ENCODE measurements around the gene PEX11B.

Gene PEX11B

DNA sequence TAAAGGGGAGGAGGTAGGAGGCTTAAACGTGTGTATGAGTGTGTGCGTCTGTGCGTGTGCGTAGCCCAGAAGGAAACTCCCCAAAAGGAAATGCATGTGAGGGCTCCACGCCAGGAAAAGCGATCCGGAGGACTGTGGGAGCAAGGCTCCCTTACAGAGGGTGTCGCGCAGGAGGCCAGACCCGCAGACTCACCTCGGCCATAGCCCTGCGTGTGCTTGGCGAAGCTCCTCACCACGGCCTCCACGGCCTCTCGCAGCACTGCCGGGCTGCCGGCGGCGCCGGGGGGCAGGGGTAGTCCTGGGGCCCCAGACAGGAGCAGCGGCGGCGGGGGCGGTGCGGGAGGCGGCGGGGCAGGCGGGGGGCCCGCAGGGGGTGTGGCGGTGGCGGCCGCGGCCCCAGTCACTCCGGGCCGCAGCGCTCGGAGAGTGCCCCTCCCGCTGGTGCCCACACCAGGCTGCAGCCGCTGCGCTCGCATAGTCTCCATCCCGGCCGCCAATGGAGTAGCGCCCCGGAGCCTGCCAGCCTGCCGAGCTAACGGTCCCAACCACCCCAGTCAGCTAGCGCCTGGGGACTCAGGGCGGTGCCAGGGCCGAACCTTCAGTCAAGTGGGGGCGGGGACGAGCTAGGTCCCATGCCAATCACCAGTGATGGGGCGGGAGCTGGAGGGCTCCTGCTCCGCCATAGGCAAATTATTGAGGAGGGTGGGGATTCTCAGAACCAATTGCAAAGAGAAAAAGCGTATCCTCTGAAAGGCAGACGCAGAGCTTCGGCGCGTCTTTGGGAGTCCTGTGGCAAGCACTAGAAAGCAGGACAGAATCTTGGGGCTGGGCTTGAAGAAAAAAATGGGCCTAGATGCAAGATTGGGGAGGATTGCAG lies 39.2 kb upstream of the PEX11B start, which contains the start of gene LIX1L:
Gene LIX1L, minus strand, starts transcription at position 575 of the 877 bp plus-strand sequence. Its CDS starts 90 bp downstream, at position 485.
- DNase-seq (peak; percentile 97), ATAC-seq (ENCODE audit: insufficient read depth, low read depth) (peak; percentile 84)
- peak within 1 kb of the TSS; percentile 71 for H3K9ac ChIP-seq (ENCODE audit: low read depth, low read length)

DNA sequence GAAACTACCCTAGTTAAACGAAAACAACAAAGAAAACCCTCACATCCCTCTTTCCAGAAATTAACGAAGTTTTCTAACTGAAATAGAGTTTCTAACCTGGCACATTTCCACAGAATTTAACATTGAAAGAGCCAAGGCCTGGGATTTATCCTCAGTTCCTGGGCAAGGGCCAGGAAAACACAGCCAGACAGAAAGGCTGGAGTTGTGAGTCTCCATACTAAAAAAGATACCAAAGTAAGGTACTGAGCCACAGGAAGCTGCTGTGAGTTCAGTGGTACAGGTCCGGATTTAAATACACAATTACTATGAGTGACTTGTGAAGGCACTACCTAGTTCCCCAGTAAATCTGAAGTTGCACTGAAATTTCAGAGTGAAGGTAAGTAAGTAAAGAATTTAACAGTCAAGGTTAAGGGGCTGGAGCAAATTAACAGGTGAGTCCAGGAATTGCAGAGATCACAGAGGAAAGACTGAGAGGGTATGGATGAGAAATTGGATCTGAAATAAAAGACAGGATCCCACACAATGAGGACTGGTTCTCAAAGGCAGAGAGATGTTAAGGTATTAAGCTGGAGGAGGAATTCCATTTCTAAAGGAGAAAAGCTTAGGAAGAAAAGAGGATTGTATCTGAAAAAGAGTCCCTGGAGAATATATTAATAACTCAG lies 38.4 kb upstream of the PEX11B start:
- peaks cover 55% of the 10 kb centered on the region for H3K79me2 ChIP-seq (ENCODE audit: insufficient read depth, low read length)
- peak overlapping the region; percentile 46 to 86 for H3K4me3 ChIP-seq (ENCODE audit: low read depth in 1 of 2, low read length in 2 of 2)
- H3K4me2 ChIP-seq (ENCODE audit: insufficient read depth, low read length), result peak overlapping the region; percentile 74
- H3K27ac ChIP-seq (ENCODE audit: low read length), result peak overlapping the region; percentile 89
- H4K20me1 ChIP-seq (ENCODE audit: insufficient read depth, low read length), result no peaks in the 10 kb centered on the region; the same call in 1 of the 2 replicates
- ATAC-seq (ENCODE audit: insufficient read depth, low read depth) (no peak), DNase-seq (no peak)
- peak overlapping the region; percentile 74 for H2AFZ ChIP-seq (ENCODE audit: low read depth, low read length)
- no peak for TF ChIP-seq EZH2 (IDR thresholded peaks at IDR 0.05; ENCODE audit: borderline replicate concordance, low read depth, low read length, severe bottlenecking)
- TF ChIP-seq, protein P1, sequence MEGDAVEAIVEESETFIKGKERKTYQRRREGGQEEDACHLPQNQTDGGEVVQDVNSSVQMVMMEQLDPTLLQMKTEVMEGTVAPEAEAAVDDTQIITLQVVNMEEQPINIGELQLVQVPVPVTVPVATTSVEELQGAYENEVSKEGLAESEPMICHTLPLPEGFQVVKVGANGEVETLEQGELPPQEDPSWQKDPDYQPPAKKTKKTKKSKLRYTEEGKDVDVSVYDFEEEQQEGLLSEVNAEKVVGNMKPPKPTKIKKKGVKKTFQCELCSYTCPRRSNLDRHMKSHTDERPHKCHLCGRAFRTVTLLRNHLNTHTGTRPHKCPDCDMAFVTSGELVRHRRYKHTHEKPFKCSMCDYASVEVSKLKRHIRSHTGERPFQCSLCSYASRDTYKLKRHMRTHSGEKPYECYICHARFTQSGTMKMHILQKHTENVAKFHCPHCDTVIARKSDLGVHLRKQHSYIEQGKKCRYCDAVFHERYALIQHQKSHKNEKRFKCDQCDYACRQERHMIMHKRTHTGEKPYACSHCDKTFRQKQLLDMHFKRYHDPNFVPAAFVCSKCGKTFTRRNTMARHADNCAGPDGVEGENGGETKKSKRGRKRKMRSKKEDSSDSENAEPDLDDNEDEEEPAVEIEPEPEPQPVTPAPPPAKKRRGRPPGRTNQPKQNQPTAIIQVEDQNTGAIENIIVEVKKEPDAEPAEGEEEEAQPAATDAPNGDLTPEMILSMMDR (IDR thresholded peaks at IDR 0.05; ENCODE audit: borderline replicate concordance, extremely low read depth, low read length, poor library complexity, severe bottlenecking), result no peak
- no peaks in the 10 kb centered on the region for H3K9me3 ChIP-seq (ENCODE audit: insufficient read depth, low read length, severe bottlenecking)
- H3K4me1 ChIP-seq (ENCODE audit: insufficient read depth, low read length), result peaks cover 74% of the 10 kb centered on the region
- peaks cover 10% of the 10 kb centered on the region for H3K27me3 ChIP-seq (ENCODE audit: insufficient read depth, low read length, poor library complexity)
- peak overlapping the region; percentile 71 for H3K9ac ChIP-seq (ENCODE audit: low read depth, low read length)
- H3K36me3 ChIP-seq (ENCODE audit: insufficient read depth, low read length), result peaks cover 15% of the 10 kb centered on the region

More for the DNA sequence above, 39.2 kb upstream of the PEX11B start, which contains the start of gene LIX1L:
- peak within 1 kb of the TSS; percentile 74 for H3K4me2 ChIP-seq (ENCODE audit: insufficient read depth, low read length)
- peak within 1 kb of the TSS; percentile 89 for H3K27ac ChIP-seq (ENCODE audit: low read length)
- H3K9me3 ChIP-seq (ENCODE audit: insufficient read depth, low read length, severe bottlenecking), result no peaks in the 10 kb centered on the region
- peak within 1 kb of the TSS; percentile 85 for H2AFZ ChIP-seq (ENCODE audit: low read depth, low read length)
- peaks cover 81% of the 10 kb centered on the region for H3K4me1 ChIP-seq (ENCODE audit: insufficient read depth, low read length)
- H3K36me3 ChIP-seq (ENCODE audit: insufficient read depth, low read length), result peaks cover 11% of the 10 kb centered on the region
- TF ChIP-seq, protein P1 (IDR thresholded peaks at IDR 0.05; ENCODE audit: borderline replicate concordance, extremely low read depth, low read length, poor library complexity, severe bottlenecking), result no peak
- TF ChIP-seq EZH2 (IDR thresholded peaks at IDR 0.05; ENCODE audit: borderline replicate concordance, low read depth, low read length, severe bottlenecking), result no peak
- peak within 1 kb of the TSS; percentile 46 to 86 for H3K4me3 ChIP-seq (ENCODE audit: low read depth in 1 of 2, low read length in 2 of 2)
- peaks cover 49% of the 10 kb centered on the region for H3K79me2 ChIP-seq (ENCODE audit: insufficient read depth, low read length)
- peaks cover 18% of the 10 kb centered on the region for H3K27me3 ChIP-seq (ENCODE audit: insufficient read depth, low read length, poor library complexity)
- H4K20me1 ChIP-seq (ENCODE audit: insufficient read depth, low read length), result no peaks in the 10 kb centered on the region; the same call in 1 of the 2 replicates

DNA sequence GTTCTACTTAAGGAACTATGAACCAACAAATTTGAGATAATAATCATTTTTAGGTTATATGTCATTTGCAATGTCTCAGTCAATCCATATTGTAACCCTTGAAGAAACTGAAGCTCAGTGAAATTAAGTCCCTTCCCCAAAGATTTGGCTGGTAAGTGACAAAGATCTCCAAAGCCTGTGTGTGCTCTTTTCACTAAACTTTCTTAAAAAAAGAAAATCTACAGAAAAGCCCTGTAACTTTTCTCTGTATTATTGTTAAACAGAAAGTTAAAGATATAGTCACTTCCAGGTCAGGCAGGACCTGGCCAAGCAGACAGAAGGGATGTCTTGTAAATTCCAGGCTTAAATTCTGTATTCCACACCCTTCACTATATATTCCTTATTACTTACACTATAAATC lies 37.8 kb upstream of the PEX11B start:
- H3K4me3 ChIP-seq (ENCODE audit: low read depth in 1 of 2, low read length in 2 of 2), result peak overlapping the region; percentile 46 to 86
- H3K4me2 ChIP-seq (ENCODE audit: insufficient read depth, low read length), result peak overlapping the region; percentile 74
- peak overlapping the region; percentile 89 for H3K27ac ChIP-seq (ENCODE audit: low read length)

More for the DNA sequence above, 37.8 kb upstream of the PEX11B start:
- peaks cover 68% of the 10 kb centered on the region for H3K4me1 ChIP-seq (ENCODE audit: insufficient read depth, low read length)
- peaks cover 4% of the 10 kb centered on the region for H3K27me3 ChIP-seq (ENCODE audit: insufficient read depth, low read length, poor library complexity)
- ATAC-seq (ENCODE audit: insufficient read depth, low read depth) (no peak), DNase-seq (no peak)
- no peaks in the 10 kb centered on the region for H4K20me1 ChIP-seq (ENCODE audit: insufficient read depth, low read length)
- H2AFZ ChIP-seq (ENCODE audit: low read depth, low read length), result no peak overlapping the region
- no peaks in the 10 kb centered on the region for H3K9me3 ChIP-seq (ENCODE audit: insufficient read depth, low read length, severe bottlenecking)
- TF ChIP-seq EZH2 (IDR thresholded peaks at IDR 0.05; ENCODE audit: borderline replicate concordance, low read depth, low read length, severe bottlenecking), result no peak
- TF ChIP-seq, protein P1 (IDR thresholded peaks at IDR 0.05; ENCODE audit: borderline replicate concordance, extremely low read depth, low read length, poor library complexity, severe bottlenecking), result no peak
- H3K36me3 ChIP-seq (ENCODE audit: insufficient read depth, low read length), result peaks cover 20% of the 10 kb centered on the region
- H3K79me2 ChIP-seq (ENCODE audit: insufficient read depth, low read length), result peaks cover 60% of the 10 kb centered on the region
- H3K9ac ChIP-seq (ENCODE audit: low read depth, low read length), result peak overlapping the region; percentile 71

Data from DND-41 (cell line).